Common myeloid progenitor, CD34-positive (primary cell): ENCODE data around the gene VNN1.
A peak's percentile ranks its signal among the peaks of the same experiment; 100 is the strongest.

Experiments used
- CTCF ChIA-PET: fragments of 350-600 bp; sonication (Branson Sonifier 250); formaldehyde crosslinking; loops from one replicate; lab custom pipeline; 2021; ENCODE audit warnings: antibody characterized with exemption; lab: Charles Lee
- POLR2A ChIA-PET: fragments of 350-600 bp; sonication (Branson Sonifier 250); formaldehyde crosslinking; loops from one replicate; lab custom pipeline; 2021; ENCODE audit warnings: antibody characterized with exemption; lab: Charles Lee
- DNase-seq, 3 donors: peaks; one replicate each; pipeline versions ENCODE4 v3.0.0 to v3.0.0-alpha.2; 2013
- H3K27ac ChIP-seq, 2 experiments: 1 replicate in 1 of 2; 2 replicates in 1 of 2; pipeline ENCODE4 v1.7.0; 2013; ENCODE audit warnings: inconsistent platforms in 2 of 2, low read length in 2 of 2, mild to moderate bottlenecking in 2 of 2, low read depth in 1 of 2, moderate library complexity in 1 of 2; ENCODE audit not compliant: severe bottlenecking in 2 of 2, insufficient read depth in 1 of 2, poor library complexity in 1 of 2
- H3K27me3 ChIP-seq, 5 experiments: replicated peaks in 2 of 5; 1 replicate in 3 of 5; 2 replicates in 2 of 5; pipeline versions ENCODE4 v1.6.1 to v1.7.0; 2013; ENCODE audit warnings: low read length in 4 of 5, mild to moderate bottlenecking in 2 of 5, moderate library complexity in 2 of 5, inconsistent platforms in 1 of 5; ENCODE audit not compliant: insufficient read depth in 5 of 5, control insufficient read depth in 4 of 5
- H3K36me3 ChIP-seq, 4 experiments: 1 replicate in 2 of 4; 2 replicates in 2 of 4; pipeline versions ENCODE4 v1.6.1 to v1.7.0; 2013; ENCODE audit warnings: low read length in 3 of 4, control low read depth in 1 of 4, mild to moderate bottlenecking in 1 of 4; ENCODE audit not compliant: control insufficient read depth in 4 of 4, insufficient read depth in 4 of 4
- H3K4me1 ChIP-seq, 4 experiments: 1 replicate in 3 of 4; 2 replicates in 1 of 4; pipeline versions ENCODE4 v1.6.1 to v1.7.1; 2013; ENCODE audit warnings: low read length in 3 of 4, mild to moderate bottlenecking in 3 of 4, control low read depth in 1 of 4, inconsistent platforms in 1 of 4, moderate library complexity in 1 of 4; ENCODE audit not compliant: control insufficient read depth in 4 of 4, insufficient read depth in 4 of 4; ENCODE audit errors: control extremely low read depth in 1 of 4
- H3K4me3 ChIP-seq, 7 experiments: 1 replicate in 4 of 7; 2 replicates in 3 of 7; pipeline versions ENCODE4 v1.5.1 to v1.7.0; 2013; ENCODE audit warnings: mild to moderate bottlenecking in 7 of 7, low read length in 6 of 7, moderate library complexity in 6 of 7, inconsistent platforms in 2 of 7, low read depth in 2 of 7, control low read depth in 1 of 7; ENCODE audit not compliant: insufficient read depth in 4 of 7, control insufficient read depth in 1 of 7; ENCODE audit errors: extremely low read depth in 1 of 7
- H3K9me3 ChIP-seq, 5 experiments: 1 replicate in 4 of 5; 2 replicates in 1 of 5; pipeline versions ENCODE4 v1.6.1 to v1.7.1; 2013; ENCODE audit warnings: low read length in 4 of 5, mild to moderate bottlenecking in 2 of 5, inconsistent platforms in 1 of 5, low read depth in 1 of 5, moderate library complexity in 1 of 5; ENCODE audit not compliant: control insufficient read depth in 4 of 5, insufficient read depth in 2 of 5; ENCODE audit errors: control extremely low read depth in 1 of 5
- WGBS: methylation state at CpG from one replicate; pipeline ENCODE4 v1.1.5; 2013; ENCODE audit not compliant: insufficient coverage; 5-methylcytosine and 5-hydroxymethylcytosine counted together

Gene VNN1

GRCh38 chr6:132736239-132736638 lies 22.4 kb upstream of the VNN1 start:
- Histone ChIP-seq H3K9me3 (peaks cover 0 to 2% (median 0%) of the 10 kb centered on the region in 5 experiments), H3K36me3 (no peaks in the 10 kb centered on the region), H3K27ac (no peak overlapping the region), H3K4me1 (peaks cover 0 to 11% (median 2%) of the 10 kb centered on the region in 4 experiments), H3K27me3 (no peaks in the 10 kb centered on the region), H3K4me3 (no peak overlapping the region)
- 80% methylated on average over 1 of the region's 1 CpG for WGBS
- no peak for DNase-seq
- POLR2A ChIA-PET: no interaction called here
- CTCF ChIA-PET: interaction anchor here (1.1 to 3.7 kb wide), 3 partner anchors 13 to 61 kb away, joined by 3 to 15 read pairs (median 4); no protein-coding TSS in a partner anchor

DNA sequence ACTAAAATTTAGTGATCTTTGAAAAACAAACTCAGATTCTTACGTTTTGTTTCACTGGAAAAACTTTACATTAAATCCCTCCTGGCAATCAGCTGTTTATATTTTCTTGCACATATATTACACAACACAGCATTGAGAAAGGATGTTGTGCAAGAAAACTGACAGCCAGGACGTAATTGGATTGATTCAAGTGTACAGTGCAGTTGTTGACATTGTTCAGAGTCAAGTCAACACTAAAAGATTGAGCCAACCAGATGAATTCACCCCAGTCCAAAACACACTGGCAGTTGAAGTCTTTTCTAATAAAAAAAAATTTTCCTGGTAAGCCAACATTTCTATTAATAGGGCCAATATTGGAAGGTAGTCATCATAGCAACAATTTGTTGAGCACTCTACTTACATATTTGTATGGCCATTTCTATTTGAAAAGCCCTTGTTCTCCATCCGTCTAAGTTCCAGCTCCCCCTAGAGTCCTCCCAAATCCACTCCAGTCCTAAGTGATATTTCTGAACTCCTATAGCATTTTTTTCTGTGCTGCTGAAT lies 20.9 kb upstream of the VNN1 start:
- DNase-seq: peak in 2 of 3 donors; percentile 38 to 45
- peaks cover 0 to 16% (median 3%) of the 10 kb centered on the region in 4 experiments for H3K4me1 ChIP-seq
- peak overlapping the region in 1 of 7 experiments; percentile 58 for H3K4me3 ChIP-seq
- no peak overlapping the region for H3K27ac ChIP-seq
- CTCF ChIA-PET: interaction anchor here (1.2 to 3.7 kb wide), 3 partner anchors 11 to 33 kb away, joined by 3 to 15 read pairs (median 6); no protein-coding TSS in a partner anchor
- WGBS: no CpG with 5 or more reads among the region's 3 CpGs
- H3K36me3 ChIP-seq: no peaks in the 10 kb centered on the region
- H3K9me3 ChIP-seq: peaks cover 0 to 2% (median 0%) of the 10 kb centered on the region in 5 experiments
- H3K27me3 ChIP-seq: no peaks in the 10 kb centered on the region
- POLR2A ChIA-PET: no interaction called here

GRCh38 chr6:132733814-132734213 lies 20.0 kb upstream of the VNN1 start:
- H3K27ac ChIP-seq: no peak overlapping the region
- CTCF ChIA-PET: interaction anchor here (0.6 to 3.7 kb wide), 4 partner anchors 10 to 97 kb away, joined by 3 to 15 read pairs (median 4); no protein-coding TSS in a partner anchor
- POLR2A ChIA-PET: no interaction called here
- H3K4me1 ChIP-seq: peaks cover 0 to 16% (median 3%) of the 10 kb centered on the region in 4 experiments
- no CpG with 5 or more reads among the region's 1 CpG for WGBS
- H3K4me3 ChIP-seq: peak overlapping the region in 1 of 7 experiments; percentile 58
- no peak for DNase-seq
- no peaks in the 10 kb centered on the region for H3K36me3 ChIP-seq
- no peaks in the 10 kb centered on the region for H3K27me3 ChIP-seq
- peaks cover 0 to 2% (median 0%) of the 10 kb centered on the region in 5 experiments for H3K9me3 ChIP-seq

GRCh38 chr6:132733283-132733682 lies 19.4 kb upstream of the VNN1 start:
- ChIA-PET CTCF (no interaction called here), POLR2A (no interaction called here)
- H3K4me1 ChIP-seq: peaks cover 0 to 16% (median 3%) of the 10 kb centered on the region in 4 experiments
- H3K27ac ChIP-seq: no peak overlapping the region
- no peaks in the 10 kb centered on the region for H3K27me3 ChIP-seq
- H3K36me3 ChIP-seq: no peaks in the 10 kb centered on the region
- DNase-seq: peak in 2 of 3 donors; percentile 28 to 59
- WGBS: 100% methylated on average over 1 of the region's 2 CpGs
- peaks cover 0 to 2% (median 0%) of the 10 kb centered on the region in 5 experiments for H3K9me3 ChIP-seq
- peak overlapping the region in 1 of 7 experiments; percentile 58 for H3K4me3 ChIP-seq

GRCh38 chr6:132731086-132731485 lies 17.2 kb upstream of the VNN1 start:
- H3K27ac ChIP-seq: no peak overlapping the region
- ChIA-PET CTCF (interaction anchor here (1.1 to 1.7 kb wide), 2 partner anchors 33 to 200 kb away, joined by 3 read pairs; no protein-coding TSS in a partner anchor), POLR2A (no interaction called here)
- peaks cover 0 to 13% (median 3%) of the 10 kb centered on the region in 4 experiments for H3K4me1 ChIP-seq
- WGBS: 100% methylated on average over 2 of the region's 2 CpGs
- no peak overlapping the region for H3K4me3 ChIP-seq
- peaks cover 0 to 2% (median 0%) of the 10 kb centered on the region in 5 experiments for H3K9me3 ChIP-seq
- H3K27me3 ChIP-seq: no peaks in the 10 kb centered on the region
- no peak for DNase-seq
- no peaks in the 10 kb centered on the region for H3K36me3 ChIP-seq

- WGBS: 33% methylated on average over 1 of the region's 3 CpGs
- ChIA-PET CTCF (interaction anchor here (1.1 to 3.0 kb wide), 4 partner anchors 15 to 200 kb away, joined by 3 to 11 read pairs (median 3); no protein-coding TSS in a partner anchor), POLR2A (no interaction called here)
- no peaks in the 10 kb centered on the region for H3K27me3 ChIP-seq
- H3K9me3 ChIP-seq: peaks cover 0 to 2% (median 0%) of the 10 kb centered on the region in 5 experiments
- H3K27ac ChIP-seq: no peak overlapping the region
- peaks cover 0 to 17% (median 3%) of the 10 kb centered on the region in 4 experiments for H3K4me1 ChIP-seq
- DNase-seq: no peak
- H3K36me3 ChIP-seq: no peaks in the 10 kb centered on the region
- no peak overlapping the region for H3K4me3 ChIP-seq
Observed at GRCh38 chr6:132730560-132730959, 16.7 kb upstream of the VNN1 start.

DNA sequence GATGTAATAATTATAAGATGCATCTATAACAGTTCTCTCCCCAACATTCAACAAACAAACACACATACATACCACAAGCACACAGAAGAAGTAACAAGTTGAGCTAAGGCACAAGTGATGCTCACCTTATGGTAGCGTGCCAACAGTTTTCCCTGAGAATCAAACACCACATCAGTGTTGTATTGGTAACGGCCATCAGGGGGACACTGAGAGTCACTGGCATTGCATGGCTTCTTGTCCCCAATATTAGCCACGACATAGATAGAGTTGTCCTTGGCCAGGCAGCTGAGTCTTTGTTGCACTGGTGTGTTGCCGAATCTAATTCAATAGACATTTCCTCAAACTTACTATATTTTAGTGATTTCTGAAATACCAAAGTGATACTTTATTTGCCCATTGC lies 14.8 kb upstream of the VNN1 start:
- WGBS: 93% methylated on average over 4 of the region's 4 CpGs
- H3K9me3 ChIP-seq: peaks cover 0 to 2% (median 0%) of the 10 kb centered on the region in 5 experiments
- no peak overlapping the region for H3K4me3 ChIP-seq
- no peaks in the 10 kb centered on the region for H3K27me3 ChIP-seq
- no peaks in the 10 kb centered on the region for H3K36me3 ChIP-seq
- ChIA-PET CTCF (interaction anchor here (0.6 to 3.0 kb wide), 10 partner anchors 9 to 518 kb away, joined by 3 to 11 read pairs (median 3); no protein-coding TSS in a partner anchor), POLR2A (no interaction called here)
- peaks cover 0 to 13% (median 1%) of the 10 kb centered on the region in 4 experiments for H3K4me1 ChIP-seq
- DNase-seq: no peak
- H3K27ac ChIP-seq: no peak overlapping the region
